HepG2 (cell line): ENCODE results near the gene CA14. TPM values are rescaled to one million over a fixed set of nuclear protein-coding genes. Genes with fewer than 3 reads are reported as not detected.
A peak's percentile ranks its signal among the peaks of the same experiment; 100 is the strongest.

Experiments used
- CBFB ChIP-seq: sonication (generic); formaldehyde crosslinking; IDR thresholded peaks from 2 replicates; pipeline ENCODE4 v1.4.0; 2020; ENCODE audit warnings: missing genetic modification reagents
- CREB1 ChIP-seq, 2 experiments: fragments of 450-650 bp in 1 of 2; IDR thresholded peaks; 2 replicates each; pipeline ENCODE4 v1.6.1; 2016 to 2017; ENCODE audit warnings: control low read depth in 1 of 2, mild to moderate bottlenecking in 1 of 2, missing compliant biosample characterization in 1 of 2, missing genetic modification characterization in 1 of 2
- HOXA7 ChIP-seq: sonication (generic); formaldehyde crosslinking; IDR thresholded peaks from 2 replicates; pipeline ENCODE4 v1.8.1; 2022; ENCODE audit warnings: mild to moderate bottlenecking, missing genetic modification reagents, moderate library complexity
- JUN ChIP-seq: sonication (generic); formaldehyde crosslinking; IDR thresholded peaks from 2 replicates; pipeline ENCODE4 v1.4.0; 2020; ENCODE audit warnings: mild to moderate bottlenecking, missing genetic modification reagents
- KAT8 ChIP-seq: IDR thresholded peaks from 2 replicates; pipeline ENCODE4 v1.6.1; 2016; ENCODE audit warnings: missing genetic modification reagents, missing compliant biosample characterization
- NR2F2 ChIP-seq: IDR thresholded peaks from 2 replicates; pipeline ENCODE4 v1.6.1; 2012; ENCODE audit warnings: low read depth, inconsistent platforms, borderline replicate concordance
- REL ChIP-seq: sonication (generic); formaldehyde crosslinking; conservative IDR thresholded peaks from 2 replicates; pipeline ENCODE4 v1.8.0; 2022; ENCODE audit warnings: mild to moderate bottlenecking, missing genetic modification reagents, moderate library complexity
- SMAD9 ChIP-seq: sonication (generic); formaldehyde crosslinking; IDR thresholded peaks from 2 replicates; pipeline ENCODE4 v1.5.1; 2020; ENCODE audit warnings: mild to moderate bottlenecking, missing genetic modification reagents
- SP1 ChIP-seq, 2 experiments: fragments of 450-650 bp in 1 of 2; sonication (generic) in 1 of 2; formaldehyde crosslinking in 1 of 2; IDR thresholded peaks; 2 replicates each; pipeline versions ENCODE4 v1.4.0 to v1.6.1; 2016 to 2020; ENCODE audit warnings: missing genetic modification reagents in 1 of 2
- STAT5B ChIP-seq: sonication (generic); formaldehyde crosslinking; IDR thresholded peaks from 2 replicates; pipeline ENCODE4 v1.4.0; 2020; ENCODE audit warnings: missing genetic modification reagents
- ZNF17 ChIP-seq: sonication (generic); formaldehyde crosslinking; IDR thresholded peaks from 2 replicates; pipeline ENCODE4 v1.5.0; 2020; ENCODE audit warnings: mild to moderate bottlenecking, missing genetic modification reagents
- ZNF337 ChIP-seq: sonication (generic); formaldehyde crosslinking; IDR thresholded peaks from 2 replicates; pipeline ENCODE4 v1.5.1; 2020; ENCODE audit warnings: missing genetic modification reagents, low read depth, mild to moderate bottlenecking, borderline replicate concordance
- polyA plus RNA-seq, 8 experiments: library from polyadenylated mRNA; depleted of rRNA in 3 of 8; stranded (reverse) in 7 of 8; unstranded in 1 of 8; fragments of >200 nt; fragmentation: Illumina TruSeq in 4 of 8; extraction: Trizol in 4 of 8; gene quantifications; 2 replicates each; pipeline versions ENCODE4 v1.2.1 to v1.2.3, GENCODE V29; 2011 to 2016; ENCODE audit warnings: low read depth in 4 of 8, missing spikeins in 1 of 8, mixed read lengths in 1 of 8; ENCODE audit not compliant: insufficient read depth in 1 of 8
- total RNA-seq, 5 experiments: library from RNA; depleted of rRNA; stranded (reverse); fragments of >200 nt; fragmentation: Illumina TruSeq; extraction: Trizol; gene quantifications; 2 replicates each; pipeline ENCODE4 v1.2.3, GENCODE V29; 2016; ENCODE audit warnings: low read depth in 1 of 5
- TF ChIP-seq, protein P1 (sequence below): sonication (generic); formaldehyde crosslinking; IDR thresholded peaks from 2 replicates; pipeline ENCODE4 v1.4.0; 2020; ENCODE audit warnings: missing genetic modification reagents, borderline replicate concordance
- TF ChIP-seq, protein P2 (sequence below): sonication (generic); formaldehyde crosslinking; IDR thresholded peaks from 2 replicates; pipeline ENCODE4 v1.9.0; 2021; ENCODE audit warnings: missing genetic modification reagents, mild to moderate bottlenecking, borderline replicate concordance
- TF ChIP-seq, protein P3 (sequence below): sonication (generic); formaldehyde crosslinking; IDR thresholded peaks from 2 replicates; pipeline ENCODE4 v1.4.0; 2020; ENCODE audit warnings: missing genetic modification reagents, mild to moderate bottlenecking, borderline replicate concordance
- TF ChIP-seq, protein P4 (sequence below): sonication (generic); formaldehyde crosslinking; IDR thresholded peaks from 2 replicates; pipeline ENCODE4 v1.5.1; 2020; ENCODE audit warnings: missing genetic modification reagents, mild to moderate bottlenecking, borderline replicate concordance

The CA14 gene
- total and polyA plus RNA-seq, 2 of the 13 experiments (the other 11 are each of a cell fraction or from before 2014, with no cell fraction given), result 2.4 to 8.5 TPM

DNA sequence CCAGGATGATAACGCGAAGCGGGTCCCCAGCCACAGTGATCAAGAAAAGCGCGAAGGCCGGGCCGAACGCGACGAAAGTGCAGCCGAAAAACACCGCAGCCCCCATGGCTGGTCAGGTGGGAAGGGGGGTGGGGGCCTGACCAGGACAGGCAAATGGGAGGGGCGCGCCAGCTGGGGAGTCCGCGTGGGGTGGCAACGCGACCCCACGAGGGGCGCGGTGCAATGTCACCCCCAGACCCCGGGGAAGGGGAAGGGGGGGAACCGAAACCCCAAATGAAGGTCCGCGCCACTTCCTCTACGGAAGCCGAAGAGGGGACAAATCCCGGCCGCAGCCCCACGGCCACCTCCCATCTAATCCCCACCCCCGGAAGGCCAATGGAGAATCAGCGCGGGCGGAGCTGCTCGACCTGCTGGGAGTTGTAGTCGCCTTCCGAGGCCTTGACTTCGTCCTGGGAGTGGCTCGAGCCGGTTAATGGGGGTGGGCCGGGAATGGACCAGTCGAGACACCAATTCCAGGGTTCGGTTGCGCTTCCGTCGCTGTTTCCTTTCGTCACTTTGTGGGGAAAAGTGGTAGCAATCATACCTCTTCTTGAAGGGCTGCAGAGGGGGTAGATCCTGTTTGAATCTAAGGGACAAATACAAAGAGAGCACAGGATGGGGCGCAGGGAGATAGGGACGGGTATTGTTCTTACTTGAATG lies 11.3 kb downstream of the CA14 start, which contains the start of gene APH1A (continued):
- TF ChIP-seq, protein P1, sequence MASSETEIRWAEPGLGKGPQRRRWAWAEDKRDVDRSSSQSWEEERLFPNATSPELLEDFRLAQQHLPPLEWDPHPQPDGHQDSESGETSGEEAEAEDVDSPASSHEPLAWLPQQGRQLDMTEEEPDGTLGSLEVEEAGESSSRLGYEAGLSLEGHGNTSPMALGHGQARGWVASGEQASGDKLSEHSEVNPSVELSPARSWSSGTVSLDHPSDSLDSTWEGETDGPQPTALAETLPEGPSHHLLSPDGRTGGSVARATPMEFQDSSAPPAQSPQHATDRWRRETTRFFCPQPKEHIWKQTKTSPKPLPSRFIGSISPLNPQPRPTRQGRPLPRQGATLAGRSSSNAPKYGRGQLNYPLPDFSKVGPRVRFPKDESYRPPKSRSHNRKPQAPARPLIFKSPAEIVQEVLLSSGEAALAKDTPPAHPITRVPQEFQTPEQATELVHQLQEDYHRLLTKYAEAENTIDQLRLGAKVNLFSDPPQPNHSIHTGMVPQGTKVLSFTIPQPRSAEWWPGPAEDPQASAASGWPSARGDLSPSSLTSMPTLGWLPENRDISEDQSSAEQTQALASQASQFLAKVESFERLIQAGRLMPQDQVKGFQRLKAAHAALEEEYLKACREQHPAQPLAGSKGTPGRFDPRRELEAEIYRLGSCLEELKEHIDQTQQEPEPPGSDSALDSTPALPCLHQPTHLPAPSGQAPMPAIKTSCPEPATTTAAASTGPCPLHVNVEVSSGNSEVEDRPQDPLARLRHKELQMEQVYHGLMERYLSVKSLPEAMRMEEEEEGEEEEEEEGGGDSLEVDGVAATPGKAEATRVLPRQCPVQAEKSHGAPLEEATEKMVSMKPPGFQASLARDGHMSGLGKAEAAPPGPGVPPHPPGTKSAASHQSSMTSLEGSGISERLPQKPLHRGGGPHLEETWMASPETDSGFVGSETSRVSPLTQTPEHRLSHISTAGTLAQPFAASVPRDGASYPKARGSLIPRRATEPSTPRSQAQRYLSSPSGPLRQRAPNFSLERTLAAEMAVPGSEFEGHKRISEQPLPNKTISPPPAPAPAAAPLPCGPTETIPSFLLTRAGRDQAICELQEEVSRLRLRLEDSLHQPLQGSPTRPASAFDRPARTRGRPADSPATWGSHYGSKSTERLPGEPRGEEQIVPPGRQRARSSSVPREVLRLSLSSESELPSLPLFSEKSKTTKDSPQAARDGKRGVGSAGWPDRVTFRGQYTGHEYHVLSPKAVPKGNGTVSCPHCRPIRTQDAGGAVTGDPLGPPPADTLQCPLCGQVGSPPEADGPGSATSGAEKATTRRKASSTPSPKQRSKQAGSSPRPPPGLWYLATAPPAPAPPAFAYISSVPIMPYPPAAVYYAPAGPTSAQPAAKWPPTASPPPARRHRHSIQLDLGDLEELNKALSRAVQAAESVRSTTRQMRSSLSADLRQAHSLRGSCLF (CRISPR knock-in tag), result no peak
- peak; percentile 46 for TF ChIP-seq CREB1 (IDR thresholded peaks at IDR 0.05)
- TF ChIP-seq CREB1 (CRISPR knock-in tag; IDR thresholded peaks at IDR 0.05), result peak; percentile 94
- no peak for TF ChIP-seq HOXA7 (CRISPR knock-in tag)
- TF ChIP-seq ZNF17, result no peak
- no peak for TF ChIP-seq CBFB (CRISPR knock-in tag)
- TF ChIP-seq, protein P2, sequence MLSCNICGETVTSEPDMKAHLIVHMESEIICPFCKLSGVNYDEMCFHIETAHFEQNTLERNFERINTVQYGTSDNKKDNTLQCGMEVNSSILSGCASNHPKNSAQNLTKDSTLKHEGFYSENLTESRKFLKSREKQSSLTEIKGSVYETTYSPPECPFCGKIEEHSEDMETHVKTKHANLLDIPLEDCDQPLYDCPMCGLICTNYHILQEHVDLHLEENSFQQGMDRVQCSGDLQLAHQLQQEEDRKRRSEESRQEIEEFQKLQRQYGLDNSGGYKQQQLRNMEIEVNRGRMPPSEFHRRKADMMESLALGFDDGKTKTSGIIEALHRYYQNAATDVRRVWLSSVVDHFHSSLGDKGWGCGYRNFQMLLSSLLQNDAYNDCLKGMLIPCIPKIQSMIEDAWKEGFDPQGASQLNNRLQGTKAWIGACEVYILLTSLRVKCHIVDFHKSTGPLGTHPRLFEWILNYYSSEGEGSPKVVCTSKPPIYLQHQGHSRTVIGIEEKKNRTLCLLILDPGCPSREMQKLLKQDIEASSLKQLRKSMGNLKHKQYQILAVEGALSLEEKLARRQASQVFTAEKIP (CRISPR knock-in tag), result no peak
- TF ChIP-seq STAT5B (CRISPR knock-in tag), result 0 out of 2 replicates have a peak, but pooled peaks have one; percentile 18
- no peak for TF ChIP-seq SMAD9 (CRISPR knock-in tag)
- TF ChIP-seq KAT8 (CRISPR knock-in tag), result peak; percentile 95
- TF ChIP-seq, protein P3, sequence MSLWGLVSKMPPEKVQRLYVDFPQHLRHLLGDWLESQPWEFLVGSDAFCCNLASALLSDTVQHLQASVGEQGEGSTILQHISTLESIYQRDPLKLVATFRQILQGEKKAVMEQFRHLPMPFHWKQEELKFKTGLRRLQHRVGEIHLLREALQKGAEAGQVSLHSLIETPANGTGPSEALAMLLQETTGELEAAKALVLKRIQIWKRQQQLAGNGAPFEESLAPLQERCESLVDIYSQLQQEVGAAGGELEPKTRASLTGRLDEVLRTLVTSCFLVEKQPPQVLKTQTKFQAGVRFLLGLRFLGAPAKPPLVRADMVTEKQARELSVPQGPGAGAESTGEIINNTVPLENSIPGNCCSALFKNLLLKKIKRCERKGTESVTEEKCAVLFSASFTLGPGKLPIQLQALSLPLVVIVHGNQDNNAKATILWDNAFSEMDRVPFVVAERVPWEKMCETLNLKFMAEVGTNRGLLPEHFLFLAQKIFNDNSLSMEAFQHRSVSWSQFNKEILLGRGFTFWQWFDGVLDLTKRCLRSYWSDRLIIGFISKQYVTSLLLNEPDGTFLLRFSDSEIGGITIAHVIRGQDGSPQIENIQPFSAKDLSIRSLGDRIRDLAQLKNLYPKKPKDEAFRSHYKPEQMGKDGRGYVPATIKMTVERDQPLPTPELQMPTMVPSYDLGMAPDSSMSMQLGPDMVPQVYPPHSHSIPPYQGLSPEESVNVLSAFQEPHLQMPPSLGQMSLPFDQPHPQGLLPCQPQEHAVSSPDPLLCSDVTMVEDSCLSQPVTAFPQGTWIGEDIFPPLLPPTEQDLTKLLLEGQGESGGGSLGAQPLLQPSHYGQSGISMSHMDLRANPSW (CRISPR knock-in tag), result no peak
- 0 out of 2 replicates have a peak, but pooled peaks have one; percentile 29 for TF ChIP-seq REL
- no peak for TF ChIP-seq SP1 (IDR thresholded peaks at IDR 0.05)
- TF ChIP-seq SP1 (CRISPR knock-in tag; IDR thresholded peaks at IDR 0.05), result peak; percentile 86
- no peak for TF ChIP-seq NR2F2
- TF ChIP-seq, protein P4, sequence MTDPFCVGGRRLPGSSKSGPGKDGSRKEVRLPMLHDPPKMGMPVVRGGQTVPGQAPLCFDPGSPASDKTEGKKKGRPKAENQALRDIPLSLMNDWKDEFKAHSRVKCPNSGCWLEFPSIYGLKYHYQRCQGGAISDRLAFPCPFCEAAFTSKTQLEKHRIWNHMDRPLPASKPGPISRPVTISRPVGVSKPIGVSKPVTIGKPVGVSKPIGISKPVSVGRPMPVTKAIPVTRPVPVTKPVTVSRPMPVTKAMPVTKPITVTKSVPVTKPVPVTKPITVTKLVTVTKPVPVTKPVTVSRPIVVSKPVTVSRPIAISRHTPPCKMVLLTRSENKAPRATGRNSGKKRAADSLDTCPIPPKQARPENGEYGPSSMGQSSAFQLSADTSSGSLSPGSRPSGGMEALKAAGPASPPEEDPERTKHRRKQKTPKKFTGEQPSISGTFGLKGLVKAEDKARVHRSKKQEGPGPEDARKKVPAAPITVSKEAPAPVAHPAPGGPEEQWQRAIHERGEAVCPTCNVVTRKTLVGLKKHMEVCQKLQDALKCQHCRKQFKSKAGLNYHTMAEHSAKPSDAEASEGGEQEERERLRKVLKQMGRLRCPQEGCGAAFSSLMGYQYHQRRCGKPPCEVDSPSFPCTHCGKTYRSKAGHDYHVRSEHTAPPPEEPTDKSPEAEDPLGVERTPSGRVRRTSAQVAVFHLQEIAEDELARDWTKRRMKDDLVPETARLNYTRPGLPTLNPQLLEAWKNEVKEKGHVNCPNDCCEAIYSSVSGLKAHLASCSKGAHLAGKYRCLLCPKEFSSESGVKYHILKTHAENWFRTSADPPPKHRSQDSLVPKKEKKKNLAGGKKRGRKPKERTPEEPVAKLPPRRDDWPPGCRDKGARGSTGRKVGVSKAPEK (CRISPR knock-in tag), result no peak
- TF ChIP-seq JUN (CRISPR knock-in tag), result no peak
- TF ChIP-seq ZNF337 (CRISPR knock-in tag), result no peak
